GM19025 (cell line): ENCODE results near the gene SPRR2E.
"Not testable (repeated sequence)": the region's sequence is repeated elsewhere in the genome, so short reads cannot be mapped to it uniquely, and the experiment has no call there.

Experiments used
- ATAC-seq: cut with Tn5 transposase; IDR thresholded peaks from one replicate; pipeline ENCODE4 v1.9.1; 2021; ENCODE audit warnings: mild to moderate bottlenecking, low read depth, moderate library complexity; ENCODE audit not compliant: unreplicated experiment

The SPRR2E gene

DNA sequence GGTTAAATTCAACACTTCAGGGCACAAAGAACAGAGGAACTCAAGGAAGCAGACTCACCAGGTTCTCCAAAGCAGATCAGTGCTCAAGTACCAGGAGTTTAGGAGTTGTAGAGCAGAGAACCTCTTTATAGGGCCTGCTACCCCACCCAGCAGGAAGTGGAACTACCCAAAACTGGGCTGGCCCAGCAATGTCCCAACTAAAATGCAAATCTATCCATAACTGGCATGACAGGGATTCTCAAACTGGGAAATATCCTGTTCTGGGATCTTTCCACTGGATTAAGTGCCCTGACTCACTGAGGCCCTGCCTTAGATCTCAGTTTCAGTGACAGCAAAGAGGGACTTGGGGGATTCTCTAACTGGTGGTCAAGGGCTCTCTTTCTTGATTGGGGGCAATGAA is at the start of gene SPRR2E:
Gene SPRR2E, minus strand, starts transcription at position 101 of the 400 bp plus-strand sequence. CDS start 775 bp downstream, outside the sequence.
- ATAC-seq, result no peak

DNA sequence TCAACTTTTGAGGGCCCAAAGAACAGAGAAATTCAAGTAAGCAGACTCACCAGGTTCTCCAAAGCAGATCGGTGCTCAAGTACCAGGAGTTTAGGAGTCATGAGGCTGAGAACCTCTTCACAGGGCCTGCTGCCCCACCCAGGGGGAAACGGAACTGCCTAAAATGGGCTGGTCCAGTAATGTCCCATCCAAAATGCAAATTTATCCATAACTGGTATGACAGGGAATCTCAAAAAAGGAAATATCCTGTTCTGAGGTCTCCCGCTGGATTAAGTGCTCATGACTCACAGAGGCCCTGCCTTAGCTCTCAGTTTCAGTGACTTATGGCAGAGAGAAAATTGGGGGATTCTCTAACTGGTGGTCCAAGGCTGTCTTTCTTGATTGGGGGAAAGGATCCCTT is 47.1 kb upstream of the SPRR2E start:
- ATAC-seq, result no peak

DNA sequence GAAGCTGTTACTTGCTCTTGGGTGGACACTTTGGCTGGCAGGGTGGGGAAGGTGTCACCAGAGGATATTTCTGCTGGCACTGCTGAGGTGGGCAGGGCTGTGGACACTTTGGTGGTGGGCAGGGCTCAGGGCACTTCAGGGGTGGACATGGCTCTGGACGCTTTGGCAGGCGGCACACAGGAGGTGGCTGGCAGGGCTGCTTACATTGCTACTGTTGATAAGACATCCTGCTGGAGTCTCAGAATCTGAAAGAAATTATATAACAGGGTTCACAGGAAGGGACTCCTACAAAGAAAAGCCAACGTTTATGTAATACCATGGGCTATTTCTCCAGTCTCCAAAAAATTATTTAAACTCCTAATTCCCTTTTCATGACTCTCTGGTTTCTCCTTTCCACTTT is 46.2 kb upstream of the SPRR2E start:
- ATAC-seq, result no peak

DNA sequence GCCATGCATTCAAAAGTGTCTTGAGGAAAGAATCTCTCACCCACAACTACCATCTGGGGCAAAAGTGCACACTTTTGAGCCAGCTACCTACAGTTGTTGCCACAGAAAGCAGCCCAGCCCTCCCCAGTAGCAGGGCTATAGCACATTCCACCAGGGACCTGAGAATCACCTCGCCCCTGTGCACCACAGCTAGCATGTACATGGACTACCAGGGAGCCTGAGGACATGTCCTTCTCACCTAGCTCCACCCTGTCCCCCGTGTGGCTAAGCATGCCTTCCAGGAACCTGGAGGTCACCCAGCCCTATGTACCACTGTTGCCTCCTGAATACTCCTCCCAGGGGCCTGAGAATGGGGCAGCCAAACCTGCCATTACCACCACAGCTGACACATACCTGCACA is 39.4 kb upstream of the SPRR2E start:
- ATAC-seq, result no peak

DNA sequence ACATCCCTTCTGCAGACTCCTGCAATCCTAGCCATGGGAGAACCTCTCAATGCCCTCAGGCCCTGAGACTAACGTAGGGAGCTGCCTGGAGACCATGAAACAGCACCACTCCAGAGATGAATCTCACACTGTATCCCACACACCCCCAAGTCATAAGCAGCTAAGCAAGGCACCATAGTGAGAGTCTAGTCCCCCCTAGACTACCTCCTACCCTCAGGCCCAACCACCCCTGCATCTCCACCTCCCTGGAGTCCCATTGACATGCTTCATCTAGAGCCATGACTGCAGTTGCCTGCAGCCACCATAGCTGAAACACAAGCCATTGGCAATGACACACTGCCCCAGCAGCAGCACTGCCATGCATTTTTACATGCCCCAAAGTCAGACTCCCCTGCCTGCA is 38.9 kb upstream of the SPRR2E start:
- ATAC-seq, result no peak

DNA sequence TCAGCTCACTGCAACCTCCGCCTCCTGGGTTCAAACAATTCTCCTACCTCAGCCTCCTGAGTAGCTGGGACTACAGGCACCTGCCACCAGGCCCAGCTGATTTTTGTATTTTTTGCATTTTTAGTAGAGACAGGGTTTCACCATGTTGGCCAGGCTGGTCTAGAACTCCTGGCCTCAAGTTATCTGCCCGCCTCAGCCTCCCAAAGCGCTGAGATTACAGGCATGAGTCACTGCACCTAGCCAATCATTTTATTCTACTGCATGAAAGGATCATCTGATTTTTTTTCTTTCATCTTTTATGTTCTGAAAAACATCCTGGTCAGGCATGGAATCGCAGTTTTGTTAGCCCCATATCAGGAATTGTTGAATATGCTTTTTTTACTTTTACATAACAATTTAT is 34.4 kb upstream of the SPRR2E start:
- not testable (repeated sequence) for ATAC-seq

DNA sequence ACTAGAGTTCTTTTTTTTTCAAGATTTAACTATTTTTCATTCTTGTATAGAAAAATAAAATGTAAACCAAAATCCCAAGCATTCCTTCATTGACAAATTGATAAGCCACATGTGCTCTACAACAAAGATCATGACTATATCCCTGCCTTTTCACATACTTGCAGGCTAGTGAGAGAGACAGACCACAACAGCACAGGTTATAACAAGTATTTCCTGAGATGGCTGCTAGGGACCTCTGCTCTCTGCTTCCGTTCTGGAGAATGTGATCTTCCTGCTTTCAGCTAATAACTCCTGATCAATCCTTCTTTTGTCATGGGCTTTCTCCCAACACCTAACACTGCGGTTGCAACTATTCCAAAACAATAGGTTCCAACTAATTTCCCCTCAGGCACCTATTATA is 33.0 kb upstream of the SPRR2E start:
- no peak for ATAC-seq

DNA sequence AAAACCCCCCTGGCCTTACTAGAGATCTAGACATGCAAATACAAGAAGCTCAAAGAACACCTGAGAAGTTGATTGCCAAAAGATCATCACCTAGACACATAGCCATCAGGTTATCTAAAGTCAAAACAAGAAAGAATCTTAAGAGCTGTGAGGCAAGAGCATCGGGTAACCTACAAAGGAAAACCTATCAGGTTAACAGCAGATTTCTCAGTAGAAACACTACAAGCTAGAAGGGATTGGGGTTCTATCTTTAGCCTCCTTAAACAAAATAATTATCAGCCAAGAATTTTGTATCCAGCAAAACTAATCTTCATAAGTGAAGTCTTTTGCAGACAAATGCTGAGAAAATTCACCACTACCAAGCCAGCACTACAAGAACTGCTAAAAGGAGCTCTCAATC is 31.2 kb upstream of the SPRR2E start:
- ATAC-seq, result no peak

DNA sequence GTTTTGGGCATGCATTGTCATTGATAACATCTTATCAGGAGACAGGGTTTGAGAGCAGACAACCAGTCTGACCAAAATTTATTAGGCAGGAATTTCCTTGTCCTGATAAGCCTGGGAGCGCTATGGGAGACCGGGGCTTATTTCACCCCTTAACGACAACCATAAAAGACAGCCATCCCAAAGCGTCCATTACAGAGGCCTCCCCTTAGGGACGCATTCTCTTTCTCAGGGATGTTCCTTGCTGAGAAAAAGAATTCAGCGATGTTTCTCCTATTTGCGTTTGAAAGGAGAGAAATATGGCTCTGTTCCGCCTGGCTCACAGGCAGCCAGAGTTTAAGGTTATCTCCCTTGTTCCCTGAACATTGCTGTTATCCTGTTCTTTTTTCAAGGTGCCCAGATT is 29.5 kb upstream of the SPRR2E start:
- ATAC-seq, result not testable (repeated sequence)

DNA sequence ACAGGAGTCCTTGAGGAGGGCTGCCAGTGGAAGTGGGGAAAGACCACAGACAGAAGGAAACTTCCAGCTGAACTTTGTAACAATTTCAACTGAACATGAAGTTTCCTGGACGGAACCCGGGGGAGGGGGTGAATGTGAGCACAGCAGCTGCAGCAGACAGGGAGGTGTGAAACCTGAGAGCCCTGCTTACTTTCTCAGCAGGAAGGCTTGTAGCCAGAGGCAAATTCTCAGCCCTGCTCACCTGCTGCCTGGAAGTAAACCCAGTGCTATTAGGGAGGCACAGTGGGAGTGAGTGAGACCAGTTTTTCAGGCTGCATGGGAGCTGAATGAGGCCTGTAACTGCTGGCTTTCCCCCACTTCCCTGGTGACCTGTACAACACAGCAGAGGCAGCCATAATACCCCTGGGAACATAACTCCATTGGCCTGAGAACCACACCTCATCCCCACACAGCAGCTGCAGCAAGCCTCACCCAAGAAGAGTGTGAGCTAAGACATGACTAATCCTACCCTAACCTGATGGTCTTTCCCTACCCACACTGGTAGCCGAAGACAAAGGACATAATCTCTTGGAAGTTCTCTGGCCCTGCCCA is 28.6 kb upstream of the SPRR2E start:
- peak; percentile 51 for ATAC-seq

DNA sequence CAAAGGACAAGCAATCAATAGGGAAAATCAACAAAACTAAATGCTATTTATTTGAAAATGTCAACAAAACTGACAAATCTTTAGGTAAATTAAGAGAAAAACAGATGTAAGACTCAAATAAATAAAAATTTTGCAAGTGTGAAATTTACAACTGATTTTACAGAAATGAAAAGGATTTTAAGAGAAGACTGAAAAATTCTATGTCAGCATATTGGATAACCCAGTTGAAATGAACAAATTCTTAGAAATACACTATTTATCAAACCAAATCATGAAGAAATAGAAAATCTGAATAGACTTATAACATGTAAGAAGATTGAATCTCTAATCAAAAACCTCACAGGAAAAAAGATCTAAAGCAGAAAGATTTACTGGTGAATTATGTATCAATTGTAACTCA is 26.6 kb upstream of the SPRR2E start:
- ATAC-seq, result no peak

DNA sequence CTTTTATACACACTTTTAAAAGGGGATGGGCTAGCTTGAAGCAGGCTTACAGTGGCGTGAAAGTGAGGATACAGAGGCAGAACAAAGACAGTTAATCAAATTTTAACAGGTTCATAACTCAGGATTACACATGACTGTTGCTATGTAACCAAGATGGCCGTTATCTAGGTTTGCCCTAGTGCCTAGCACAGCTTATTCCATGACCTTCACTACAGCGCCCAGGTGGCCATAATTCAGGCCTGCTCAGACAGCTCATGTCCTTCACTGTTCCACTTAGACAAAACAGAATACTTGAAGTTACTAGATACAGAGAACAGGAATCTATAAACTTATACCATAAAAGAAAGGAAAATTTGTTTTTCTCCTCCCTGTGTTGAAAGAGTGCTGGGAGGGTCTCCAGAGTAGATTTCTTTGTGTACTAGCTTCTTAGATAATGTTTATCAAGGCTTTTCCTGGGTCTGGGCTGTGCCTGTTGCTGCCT is 25.2 kb upstream of the SPRR2E start:
- ATAC-seq, result no peak

DNA sequence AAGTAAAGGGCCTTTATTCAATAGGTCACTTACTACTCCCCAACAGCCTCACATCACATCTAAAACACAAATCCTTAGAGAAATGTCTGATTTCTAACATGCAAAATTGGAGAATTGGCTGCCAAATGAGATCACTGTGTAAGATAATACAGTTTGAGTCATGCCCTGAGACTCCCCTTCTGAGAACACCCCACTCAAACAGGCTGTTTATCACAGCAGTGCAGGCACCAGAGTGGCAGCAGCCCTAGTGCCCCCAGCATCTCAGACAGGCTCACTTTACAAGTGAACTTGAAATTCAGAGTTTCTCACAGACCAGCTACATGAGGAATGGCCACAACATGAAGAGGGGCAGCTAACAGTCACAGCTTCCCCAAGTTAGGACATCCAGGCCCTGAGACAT is 20.9 kb upstream of the SPRR2E start:
- not testable (repeated sequence) for ATAC-seq

DNA sequence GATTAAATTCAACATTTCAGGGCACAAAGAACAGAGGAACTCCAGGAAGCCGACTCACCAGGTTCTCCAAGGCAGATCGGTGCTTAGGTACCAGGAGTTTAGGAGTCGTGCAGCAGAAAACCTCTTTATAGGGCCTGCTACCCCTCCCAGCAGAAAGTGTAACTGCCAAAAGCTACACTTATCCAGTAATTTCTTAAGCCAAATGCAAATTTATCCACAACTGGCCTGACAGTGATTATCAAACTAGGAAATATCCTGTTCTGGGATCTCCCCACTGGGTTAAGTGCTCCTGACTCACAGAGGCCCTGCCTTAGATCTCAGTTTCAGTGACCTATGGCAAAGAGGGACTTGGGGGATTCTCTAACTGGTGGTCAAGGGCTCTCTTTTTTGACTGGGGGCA is 19.1 kb upstream of the SPRR2E start, which contains the start of gene SPRR2F:
Gene SPRR2F, minus strand, starts transcription at position 101 of the 400 bp plus-strand sequence. CDS start 783 bp downstream, outside the sequence.
- ATAC-seq, result no peak

DNA sequence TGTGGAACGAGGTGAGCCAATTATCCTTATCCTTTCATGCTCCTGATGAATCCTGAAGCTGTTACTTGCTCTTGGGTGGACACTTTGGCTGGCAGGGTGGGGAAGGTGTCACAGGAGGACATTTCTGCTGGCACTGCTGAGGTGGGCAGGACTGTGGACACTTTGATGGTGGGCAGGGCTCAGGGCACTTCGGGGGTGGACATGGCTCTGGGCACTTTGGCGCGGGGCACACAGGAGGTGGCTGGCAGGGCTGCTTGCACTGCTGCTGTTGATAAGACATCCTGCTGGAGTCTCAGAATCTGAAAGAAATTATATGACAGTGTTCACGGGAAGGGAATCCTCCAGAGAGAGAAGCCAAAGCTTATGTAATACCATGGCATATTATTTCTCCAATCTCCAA is 18.1 kb upstream of the SPRR2E start:
- not testable (repeated sequence) for ATAC-seq

DNA sequence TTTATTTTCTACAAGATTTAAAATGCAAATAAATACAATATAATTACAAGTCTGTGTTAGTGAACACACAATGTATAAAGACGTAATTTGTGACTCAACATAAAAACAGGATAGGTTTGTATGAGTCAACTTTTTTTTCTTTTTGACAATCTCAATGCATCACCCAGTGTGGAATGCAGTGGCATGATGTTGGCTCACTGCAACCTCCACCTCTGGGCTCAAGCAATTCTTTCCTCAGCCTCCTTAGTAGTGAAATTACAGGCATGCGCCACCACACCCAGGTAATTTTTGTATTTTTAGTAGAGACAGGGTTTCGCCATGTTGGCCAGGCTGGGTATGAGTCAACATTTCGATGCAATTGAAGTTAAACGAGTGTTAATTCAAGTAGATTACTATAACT is 5.9 kb upstream of the SPRR2E start:
- ATAC-seq, result no peak

DNA sequence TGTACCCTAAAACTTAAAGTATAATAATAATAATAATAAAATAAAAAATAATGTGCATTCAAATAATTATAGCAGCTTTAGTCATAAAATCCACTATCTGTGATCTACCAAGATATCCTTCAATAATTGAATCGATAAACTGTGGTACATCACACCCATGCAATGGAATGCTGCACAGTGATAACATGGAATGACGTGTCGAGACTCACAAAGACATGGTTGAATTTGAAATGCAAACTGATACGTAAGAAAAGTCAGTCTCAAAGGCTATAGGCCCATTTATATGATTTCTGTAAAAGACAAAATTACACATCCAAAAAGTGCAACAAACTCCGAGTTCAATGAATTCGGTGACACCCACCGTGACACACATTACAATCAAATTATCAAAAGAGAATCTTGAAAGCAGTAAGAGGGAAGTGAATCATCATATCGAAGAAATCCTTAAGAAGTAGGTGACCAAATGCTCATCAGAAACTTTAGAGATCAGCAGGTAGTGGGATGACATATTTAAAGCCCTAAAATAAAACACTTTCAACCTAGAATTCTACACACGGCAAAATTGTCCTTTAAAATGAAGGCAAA is 5.2 kb upstream of the SPRR2E start:
- no peak for ATAC-seq

DNA sequence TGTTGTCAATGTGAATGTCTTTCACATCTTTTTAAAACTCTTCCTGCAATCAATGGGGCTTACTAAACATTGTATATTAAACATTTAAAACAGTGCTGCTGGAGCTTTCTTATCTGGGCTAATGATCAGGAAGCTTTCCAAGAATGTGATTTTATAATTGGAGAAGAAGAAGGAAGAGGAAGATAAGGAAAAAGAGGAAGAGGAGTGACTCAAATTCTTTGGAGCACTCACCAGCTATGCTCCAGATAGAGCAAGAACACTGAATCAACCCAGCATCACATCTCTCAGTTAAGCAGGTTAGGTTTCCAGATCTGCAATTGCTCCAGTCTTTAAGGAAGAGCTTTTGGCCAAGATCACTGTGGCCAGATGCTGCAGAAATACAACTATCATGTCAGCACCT is 1.4 kb upstream of the SPRR2E start:
- ATAC-seq, result no peak

DNA sequence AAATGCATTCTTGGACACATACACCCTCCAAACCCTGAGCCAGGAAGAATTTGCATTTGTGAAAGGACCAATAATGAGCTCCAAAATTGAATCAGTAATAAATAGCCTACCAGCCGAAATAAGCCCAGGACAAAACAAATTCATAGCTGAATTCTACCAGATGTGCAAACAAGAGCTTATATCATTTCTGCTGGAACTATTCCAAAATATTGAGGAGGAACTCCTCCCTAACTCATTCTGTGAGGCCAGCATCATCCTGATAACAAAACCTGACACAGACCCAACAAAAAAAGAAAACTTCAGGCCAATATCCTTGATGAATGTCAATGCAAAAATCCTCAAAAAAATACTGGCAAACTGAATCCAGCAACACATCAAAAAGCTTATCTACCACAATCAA is 6.7 kb downstream of the SPRR2E start:
- ATAC-seq, result no peak

DNA sequence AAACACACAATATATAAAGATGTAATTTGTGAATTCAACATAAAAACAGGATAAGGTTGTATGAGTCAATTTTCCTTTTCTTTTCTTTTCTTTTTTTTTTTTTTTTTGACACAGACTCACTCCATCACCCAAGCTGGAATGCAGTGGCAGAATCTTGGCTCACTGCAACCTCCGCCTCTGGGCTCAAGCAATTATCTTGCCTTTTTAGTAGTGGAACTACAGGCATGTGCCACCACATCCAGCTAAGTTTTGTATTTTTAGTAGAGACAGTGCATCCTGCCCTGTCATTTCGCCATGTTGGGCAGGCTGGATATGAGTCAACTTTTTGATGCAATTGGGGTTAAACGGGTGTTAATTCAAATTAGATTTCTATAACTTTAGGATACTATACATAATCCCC is 12.6 kb downstream of the SPRR2E start:
- ATAC-seq, result no peak

DNA sequence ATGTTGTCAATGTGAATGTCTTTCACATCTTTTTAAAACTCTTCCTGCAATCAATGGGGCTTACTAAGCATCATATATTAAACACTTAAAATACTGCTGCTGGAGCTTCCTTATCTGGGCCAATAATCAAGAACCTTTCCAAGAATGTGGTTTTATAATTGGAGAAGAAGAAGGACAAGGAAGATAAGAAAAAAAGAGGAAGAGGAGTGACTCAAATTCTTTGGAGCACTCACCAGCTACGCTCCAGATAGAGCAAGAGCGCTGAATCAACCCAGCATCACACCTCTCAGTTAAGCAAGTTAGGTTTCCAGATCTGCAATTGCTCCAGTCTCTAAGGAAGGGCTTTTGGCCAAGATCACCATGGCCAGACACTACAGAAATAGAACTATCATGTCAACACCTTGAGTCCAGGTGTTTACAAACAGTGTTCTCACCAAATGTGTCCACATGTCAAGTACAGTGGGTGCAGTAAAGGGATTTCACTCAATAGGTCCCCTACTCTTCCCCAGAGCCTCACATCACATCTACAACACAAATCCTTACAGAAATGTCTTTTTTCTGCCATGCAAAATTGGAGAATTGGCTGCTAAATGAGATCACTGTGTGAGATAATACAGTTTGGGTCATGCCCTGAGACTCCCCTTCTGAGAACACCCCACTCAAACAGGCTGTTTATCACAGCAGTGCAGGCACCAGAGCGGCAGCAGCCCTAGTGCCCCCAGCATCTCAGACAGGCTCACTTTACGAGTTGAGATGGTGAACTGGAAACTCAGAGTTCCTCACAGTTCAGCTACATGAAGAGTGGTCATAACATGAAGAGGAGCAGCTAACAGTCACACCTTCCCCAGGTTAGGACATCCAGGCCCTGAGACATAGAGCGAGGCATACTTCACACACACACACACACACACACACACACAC is 21.3 kb downstream of the SPRR2E start:
- no peak for ATAC-seq
